Mesenteric fat pad (tissue), 1 donor: ENCODE data around the gene HABP4. TPM values are rescaled to one million over a fixed set of nuclear protein-coding genes. Genes with fewer than 3 reads are reported as not detected.

Experiments
- DNase-seq: peaks from one replicate; pipeline ENCODE4 v3.0.0-alpha.2; 2020; ENCODE audit warnings: low spot score
- total RNA-seq: library from RNA; stranded (reverse); fragmentation: NEBNext Ultra II Directional; extraction: Animal tissue kit (Norgen Biotek cat#: 25700); gene quantifications from one replicate; pipeline ENCODE4 v1.2.1, GENCODE V29; 2021
- donor health status: DM: yes; HTN: yes; CAD: no.

The HABP4 gene
- total RNA-seq, 1 donor from 2014 or later, result 20.7 TPM

DNA sequence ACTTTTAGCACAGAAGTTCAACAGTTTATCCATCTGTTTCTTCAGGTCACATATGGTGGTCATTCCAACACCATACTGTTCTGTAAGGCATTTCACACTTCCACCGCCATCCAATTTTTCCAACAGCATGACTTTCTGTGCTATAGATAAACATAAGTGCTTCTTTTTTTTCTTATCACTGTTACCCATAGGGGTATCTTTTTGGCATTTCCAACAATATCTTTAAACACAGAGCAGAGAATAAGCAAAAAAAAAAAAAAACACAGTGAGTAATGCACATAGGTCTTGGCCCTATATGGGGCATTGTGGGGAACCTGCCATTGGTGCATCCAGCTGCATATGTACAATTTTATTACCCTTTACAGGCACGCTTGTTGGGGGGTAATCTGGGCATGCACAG lies 19.6 kb upstream of the HABP4 start:
- no peak for DNase-seq

DNA sequence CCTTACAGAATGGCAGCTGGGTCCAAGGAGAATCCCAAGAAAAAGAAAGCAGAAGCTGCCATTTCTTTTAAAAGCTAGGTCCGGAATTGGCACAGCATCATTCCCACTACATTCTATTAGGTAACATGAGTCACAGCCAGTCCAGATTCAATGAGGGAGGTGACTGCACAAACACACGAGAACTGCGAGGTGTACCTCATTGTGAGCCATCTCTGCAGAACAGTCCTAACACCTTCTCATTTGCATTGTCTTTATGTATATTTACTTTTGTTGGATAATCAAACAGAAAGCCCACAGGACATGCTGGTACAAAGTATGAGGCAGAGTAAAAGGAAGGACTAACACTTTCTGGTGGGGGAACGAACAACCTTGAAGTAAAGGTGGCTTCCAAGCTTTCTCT lies 14.6 kb upstream of the HABP4 start:
- no peak for DNase-seq

DNA sequence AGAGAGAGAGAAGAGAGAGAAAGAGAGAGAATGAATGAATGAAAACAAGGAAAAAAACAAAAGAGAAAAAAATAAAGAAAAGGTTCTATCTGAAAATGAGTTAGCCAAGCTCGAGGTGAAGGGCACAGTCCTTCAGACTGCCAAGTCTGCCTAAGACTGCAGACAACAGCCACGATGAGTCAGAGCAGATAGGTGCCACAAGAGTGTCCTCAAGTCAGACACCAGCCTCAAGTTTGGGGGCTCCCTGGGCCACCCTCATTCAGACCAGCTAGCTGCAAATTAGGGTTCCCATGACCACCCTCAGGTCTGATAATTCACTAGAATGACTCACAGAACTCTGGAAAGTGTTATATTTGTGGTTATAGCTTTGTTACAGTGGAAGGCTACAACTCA lies 13.9 kb upstream of the HABP4 start:
- no peak for DNase-seq

DNA sequence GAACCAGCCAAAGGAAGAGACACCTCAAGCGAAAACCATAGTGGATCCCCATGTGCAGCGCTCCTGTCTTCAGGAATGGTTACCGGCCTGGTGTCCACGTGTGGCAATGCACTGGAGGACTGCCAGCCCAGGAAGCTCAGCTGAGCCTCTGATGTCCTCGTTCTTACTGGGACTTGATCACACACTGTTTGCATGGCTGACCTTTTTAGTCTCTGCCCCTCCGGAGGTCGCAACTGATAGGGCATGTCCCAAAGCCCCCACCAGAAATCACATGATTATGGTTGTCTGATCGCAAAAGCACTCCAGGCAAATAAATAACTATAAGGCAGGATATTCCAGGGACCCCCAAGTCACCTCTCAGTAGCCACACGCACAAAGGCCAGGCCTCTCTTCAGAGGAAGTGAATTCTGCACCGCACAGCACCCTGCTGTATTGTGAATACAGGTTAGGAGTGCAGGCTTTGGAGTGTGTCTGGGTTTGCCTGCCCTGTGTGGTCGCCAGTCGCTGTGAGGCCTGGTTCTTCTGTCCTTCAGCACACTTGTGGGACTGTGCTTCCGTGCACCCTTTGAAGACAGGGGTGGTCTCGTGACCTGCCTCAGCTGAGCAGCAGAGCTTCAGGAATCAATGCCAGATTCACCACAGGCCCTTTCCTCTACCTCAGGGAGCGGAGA lies 13.4 kb upstream of the HABP4 start:
- no peak for DNase-seq

DNA sequence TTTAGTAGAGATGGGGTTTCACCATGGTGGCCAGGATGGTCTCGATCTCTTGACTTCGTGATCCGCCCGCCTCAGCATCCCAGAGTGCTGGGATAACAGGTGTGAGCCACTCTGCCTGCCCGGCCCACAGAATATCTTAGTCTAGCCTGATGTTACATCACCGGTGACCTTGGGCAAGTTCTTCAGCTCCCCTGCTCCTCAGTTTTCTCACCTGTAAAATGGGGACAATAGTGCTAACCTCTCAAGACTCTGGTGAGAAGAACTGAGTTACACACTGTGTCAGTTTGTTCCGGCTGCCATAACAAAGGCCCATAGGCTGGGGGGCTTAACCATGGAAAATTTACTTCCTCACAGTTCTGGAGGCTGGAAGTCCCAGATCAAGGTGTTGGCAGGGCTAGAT lies 12.5 kb upstream of the HABP4 start:
- no peak for DNase-seq

DNA sequence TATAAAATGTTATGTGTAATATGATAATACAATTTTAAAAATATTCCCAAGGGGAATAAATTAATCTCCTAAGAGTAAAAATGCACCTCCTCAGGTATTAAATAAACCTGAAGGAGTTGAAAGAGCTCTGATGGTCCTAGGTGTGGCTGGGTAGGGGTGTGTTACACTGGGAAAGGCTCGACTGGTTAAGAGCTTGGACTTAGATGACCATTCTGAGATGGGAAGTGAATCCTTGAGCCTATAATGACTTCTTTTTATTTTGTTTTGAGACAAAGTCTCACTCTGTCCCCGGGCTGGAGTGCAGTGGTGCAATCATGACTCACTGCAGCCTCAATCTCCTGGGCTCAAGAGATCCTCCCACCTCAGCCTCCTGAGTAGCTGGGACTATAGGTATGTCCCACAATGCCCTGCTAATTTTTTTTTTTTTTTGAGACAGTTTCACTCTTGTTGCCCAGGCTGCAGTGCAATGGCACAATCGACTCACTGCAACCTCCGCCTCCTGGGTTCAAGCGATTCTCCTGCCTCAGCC lies 9.2 kb upstream of the HABP4 start:
- no peak for DNase-seq

DNA sequence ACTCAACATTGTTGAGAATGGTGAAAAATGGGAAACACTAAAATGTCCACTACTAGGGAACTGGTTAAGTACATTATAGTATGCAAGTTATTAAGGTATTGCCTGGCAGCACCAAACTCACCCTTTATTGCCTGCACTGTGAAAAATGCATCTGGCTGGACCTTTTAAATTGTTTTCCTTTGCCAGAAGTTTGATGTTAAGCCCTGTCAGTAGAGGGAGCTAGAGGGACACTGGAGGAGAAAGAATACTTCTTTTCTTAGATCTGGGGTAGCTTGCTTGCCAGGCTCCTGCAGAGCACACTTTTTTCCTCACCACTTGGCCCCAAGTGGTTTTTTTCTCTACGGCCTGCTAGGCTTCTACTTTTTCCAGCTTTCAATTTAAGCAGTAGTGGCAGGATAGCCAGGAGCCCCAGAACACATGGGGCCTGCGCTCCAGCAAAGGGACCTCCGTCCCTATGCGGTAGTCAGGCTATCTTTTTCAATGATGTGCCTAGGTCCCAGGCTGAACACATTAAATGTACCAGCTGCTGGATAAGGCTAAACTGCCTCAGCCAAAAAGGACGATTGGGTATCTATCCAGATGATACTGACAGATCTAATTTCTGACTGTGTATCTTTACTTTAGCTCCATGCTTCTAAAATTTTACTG lies 8.0 kb upstream of the HABP4 start:
- no peak for DNase-seq

DNA sequence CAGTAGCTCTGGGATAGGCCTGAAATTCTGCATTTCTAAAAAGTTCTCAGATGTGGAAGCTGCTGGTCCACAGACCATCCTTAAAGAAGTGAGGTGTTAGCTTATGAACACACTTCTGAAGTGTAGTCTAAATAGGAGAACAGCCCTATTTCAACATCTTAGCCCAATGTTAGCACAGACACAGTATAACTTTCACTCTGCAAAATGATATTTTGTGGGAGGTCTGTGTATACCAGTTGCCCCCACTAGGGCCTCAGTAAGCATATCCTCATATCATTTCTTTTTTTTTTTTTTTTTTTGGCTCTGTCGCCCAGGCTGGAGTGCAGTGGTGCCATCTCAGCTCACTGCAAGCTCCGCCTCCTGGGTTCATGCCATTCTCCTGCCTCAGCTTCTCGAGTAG lies 7.5 kb upstream of the HABP4 start:
- DNase-seq, result no peak

DNA sequence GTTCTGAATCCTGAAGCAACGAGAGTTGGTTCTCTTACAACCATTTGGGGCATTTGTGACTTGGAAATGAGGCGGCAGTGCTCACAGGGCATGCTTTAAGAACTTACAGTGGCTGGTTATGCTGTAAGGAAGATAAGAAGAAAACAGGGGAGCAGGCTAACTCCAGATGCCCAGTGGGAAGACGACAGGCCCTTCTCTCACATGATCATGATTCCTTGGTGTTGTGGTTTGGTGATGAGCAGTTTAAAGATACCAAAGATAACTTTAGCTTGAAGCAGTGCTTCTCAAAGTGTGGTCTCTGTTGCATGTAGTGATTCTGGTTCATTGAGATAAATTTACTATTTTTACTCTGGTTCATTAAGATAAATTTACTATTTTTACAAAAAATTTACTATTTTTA lies 2.6 kb upstream of the HABP4 start:
- no peak for DNase-seq

DNA sequence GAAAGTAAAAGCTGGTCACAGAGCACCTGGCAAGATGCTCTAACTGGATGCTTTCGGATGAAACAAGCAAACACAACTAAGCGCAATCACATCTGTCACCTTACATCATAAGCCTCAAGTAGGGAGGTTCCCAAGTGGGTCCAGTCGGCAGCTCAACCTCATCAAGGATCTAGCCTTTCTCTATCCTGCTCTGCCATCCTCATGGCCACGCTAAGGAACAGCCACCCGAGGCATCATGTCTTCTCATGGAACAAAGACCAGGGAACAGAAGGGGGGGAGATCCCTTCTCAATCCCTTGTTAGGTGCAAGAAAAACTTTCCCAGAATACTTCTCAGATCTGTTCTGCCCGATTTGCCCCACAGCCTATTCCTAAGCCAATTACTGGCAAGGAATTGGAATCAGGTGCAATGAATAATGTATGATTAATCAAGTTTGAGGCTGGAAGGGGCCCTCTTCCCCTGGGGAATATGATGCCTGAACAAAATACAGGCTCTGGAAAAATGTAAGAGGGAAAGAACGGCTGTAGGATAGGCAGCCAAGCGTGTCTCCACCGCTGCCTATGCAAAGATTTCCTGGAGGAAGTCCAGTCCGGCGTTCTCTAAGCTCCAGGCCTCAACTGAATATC lies 1.3 kb upstream of the HABP4 start:
- DNase-seq, result no peak

DNA sequence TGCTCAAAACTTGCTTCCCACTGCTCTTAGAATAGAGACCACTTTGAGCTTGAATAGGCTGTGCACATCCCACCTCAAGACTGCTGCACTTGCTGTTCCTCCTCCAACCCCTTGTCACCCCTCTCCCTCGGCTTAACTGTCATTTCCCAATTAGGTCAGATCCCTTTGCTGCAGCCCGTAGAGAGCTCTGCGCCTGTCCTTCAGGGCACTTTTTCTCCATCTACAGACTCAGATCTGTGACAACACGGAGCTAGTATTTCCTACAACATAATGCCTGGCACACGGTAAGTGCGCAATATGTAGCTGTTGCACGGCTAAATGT lies 485 bp upstream of the HABP4 start:
- DNase-seq, result no peak

DNA sequence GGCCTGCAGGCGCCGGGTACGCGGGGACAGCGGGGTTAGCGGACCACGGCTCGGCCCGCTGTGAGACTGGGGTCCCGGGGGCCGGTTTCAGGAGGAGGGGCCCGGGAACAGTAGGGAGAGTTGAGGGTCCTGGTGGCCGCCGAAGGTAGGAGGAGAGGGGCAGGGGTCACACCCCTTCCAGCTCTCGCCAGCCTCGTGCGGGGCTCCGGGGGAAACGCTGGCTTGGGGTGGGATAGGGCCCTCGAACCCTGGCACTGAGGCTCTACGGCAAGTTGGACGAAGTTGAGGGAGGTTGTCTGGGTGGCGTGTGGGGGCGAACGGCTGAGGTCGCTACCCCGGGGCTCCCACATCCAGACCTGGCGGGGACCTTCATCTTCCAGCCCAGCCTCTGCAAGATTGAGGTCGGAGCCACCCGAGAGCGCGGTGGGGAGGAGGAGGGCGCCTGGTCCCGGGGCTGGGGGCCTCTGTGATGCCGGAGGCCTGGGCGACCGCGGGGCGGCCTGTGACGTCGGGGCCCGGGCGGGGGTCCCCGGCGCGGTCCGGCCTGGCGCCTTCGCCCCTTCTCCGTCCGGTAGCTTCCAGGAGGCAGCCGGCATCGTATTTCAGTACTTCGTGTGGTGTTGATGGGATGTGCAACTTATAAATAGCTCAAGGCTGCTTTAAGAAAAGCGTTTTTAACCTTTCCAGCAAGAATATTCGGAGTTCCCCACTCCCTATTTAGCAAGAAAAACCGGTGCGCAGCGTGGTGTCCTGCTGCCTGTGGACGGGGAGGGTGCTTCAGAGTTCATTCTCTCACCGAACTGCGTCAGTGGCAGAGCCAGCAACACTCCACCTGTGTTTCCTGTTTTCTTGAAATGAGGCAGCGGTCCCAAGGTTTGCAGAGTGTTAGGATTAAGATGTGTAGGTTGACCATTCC lies 902 bp downstream of the HABP4 start:
- no peak for DNase-seq

DNA sequence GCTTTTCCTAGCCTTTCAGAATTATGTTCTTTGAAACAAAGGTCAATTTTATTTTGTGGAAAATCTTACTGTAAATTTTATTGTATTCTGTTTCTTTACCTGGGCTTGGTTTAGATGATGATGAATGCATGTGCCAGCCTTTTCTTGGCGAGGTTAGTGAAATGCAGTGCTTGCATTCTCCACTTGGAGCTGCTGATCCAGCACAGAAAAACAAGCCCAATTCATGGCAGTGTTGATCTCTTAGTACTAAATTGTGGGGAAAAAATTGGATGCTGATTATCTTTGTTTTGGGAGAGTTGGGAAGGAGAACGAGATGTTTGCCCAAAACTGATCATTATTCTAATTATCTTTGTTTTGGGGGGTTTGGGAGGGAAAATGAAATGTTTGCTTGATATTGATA lies 3.7 kb downstream of the HABP4 start:
- DNase-seq, result no peak

DNA sequence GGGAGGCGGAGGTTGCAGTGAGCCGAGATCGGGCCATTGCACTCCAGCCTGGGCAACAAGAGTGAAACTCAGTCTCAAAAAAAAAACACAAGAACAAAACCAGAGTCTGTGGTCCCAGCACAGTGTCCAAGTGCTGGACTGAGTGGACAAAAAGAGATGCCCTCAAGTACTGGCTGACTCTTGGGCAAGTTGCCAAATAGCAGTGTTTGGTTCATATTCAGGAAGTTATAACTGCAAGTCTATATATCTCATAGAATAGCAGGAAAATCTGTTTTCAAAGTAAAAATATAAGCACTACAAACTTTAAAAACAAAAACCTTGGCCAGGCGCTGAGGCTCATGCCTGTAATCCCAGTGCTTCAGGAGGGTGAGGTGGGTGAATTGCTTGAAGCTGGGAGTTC lies 7.3 kb downstream of the HABP4 start:
- DNase-seq, result no peak

DNA sequence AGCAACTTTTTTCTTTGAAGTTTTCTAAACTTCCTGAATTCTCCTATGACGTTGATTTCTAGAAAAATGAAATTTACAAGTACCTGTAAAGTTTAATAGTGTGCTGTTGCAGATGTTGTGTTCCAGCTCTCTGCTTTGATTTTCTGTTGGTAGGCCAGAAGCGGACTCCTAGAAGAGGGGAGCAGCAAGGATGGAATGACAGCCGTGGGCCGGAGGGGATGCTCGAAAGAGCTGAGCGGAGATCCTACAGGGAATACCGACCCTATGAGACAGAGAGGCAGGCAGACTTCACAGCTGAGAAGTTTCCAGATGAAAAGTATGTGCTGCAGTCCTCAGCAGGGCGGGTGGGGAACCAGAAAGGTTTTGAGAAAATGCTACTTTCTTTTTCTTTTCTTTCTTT lies 8.3 kb downstream of the HABP4 start:
- DNase-seq, result no peak

DNA sequence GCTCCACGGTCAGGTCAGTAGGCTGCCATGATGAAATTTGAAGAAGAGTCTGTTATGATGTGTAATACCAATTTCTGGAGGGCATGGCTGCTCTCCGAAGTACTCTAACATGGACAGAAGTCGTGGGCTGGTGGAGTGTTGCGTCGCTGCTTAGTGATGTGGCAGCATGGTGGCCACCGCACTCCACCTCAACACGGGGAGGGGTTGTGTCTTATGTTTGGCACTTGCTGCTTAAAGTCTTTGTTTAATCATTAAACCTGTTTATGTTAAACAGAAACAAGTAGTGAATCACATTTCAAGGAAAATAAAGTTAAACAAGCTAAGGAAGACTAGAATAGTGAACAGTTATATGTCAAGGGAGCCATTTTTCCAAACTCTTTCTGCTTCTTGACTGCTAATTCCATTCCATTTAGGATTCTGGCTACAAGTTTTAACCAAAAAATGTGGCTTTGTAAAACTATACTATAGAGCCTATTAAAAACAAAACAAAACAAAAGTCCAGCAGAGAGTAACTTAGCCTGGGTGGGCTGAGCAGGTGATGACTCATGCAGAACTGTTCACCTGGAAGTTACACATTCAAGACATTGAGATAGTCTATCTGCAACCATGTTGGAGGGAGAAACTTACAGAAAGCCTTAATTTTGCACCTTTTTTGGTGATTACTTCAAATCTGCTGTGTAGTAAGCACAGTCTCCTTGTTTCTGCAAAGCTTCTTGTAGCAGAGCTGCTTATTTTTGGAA lies 9.5 kb downstream of the HABP4 start:
- no peak for DNase-seq

DNA sequence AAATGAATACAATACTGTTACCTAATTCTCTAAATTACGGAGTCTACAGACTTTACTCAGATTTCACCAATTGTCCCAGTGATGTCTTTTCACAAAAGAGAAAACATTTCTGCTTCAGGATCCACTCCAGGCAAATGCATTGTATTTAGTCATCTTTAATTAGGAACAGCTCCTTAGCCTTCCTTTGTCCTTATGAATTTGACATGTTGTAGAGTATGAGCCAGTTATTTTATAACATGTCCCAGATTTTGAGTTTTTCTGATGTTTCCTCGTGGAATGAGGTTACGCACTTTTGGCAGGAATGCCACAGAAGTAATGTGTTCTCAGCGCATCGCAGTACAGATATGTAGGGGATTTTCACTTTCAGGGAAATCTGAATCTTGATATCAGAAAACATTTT lies 10.5 kb downstream of the HABP4 start:
- DNase-seq, result no peak

DNA sequence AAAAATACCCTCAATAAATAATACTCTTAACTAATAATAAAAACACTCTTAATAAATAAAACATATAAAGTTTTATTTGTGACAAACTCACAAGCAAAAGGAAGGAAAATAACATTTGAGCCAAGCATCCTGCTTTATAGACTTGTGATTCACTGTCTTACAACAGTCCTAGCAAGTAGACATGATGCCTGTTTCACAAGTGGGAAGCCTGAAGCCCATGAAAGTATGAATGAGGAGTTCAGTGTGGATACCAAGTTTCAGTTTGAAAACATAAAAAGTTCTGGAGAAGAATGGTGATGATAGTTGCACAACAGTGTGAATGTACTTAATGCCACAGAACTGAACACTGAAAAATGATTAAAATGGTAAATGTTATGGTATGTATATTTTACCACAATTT lies 10.9 kb downstream of the HABP4 start:
- no peak for DNase-seq

DNA sequence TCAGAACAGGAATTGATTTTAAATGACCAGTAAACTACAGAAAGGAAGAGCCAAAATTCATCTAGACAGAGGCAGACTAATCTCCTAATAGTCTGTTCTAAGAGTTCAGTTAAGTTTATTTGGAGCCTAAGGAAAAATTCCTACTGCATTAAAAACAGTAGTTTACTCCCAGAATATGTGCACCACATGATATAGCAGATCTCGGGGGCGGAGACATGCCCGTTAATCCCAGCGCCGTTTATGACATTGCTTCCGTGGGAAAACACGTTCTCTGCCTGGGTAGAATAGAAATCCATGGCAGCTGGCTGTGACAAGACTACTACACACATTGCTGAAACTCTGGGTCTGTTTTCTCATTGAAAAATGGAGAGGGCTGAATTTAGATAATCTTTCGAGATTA lies 11.4 kb downstream of the HABP4 start:
- DNase-seq, result no peak

DNA sequence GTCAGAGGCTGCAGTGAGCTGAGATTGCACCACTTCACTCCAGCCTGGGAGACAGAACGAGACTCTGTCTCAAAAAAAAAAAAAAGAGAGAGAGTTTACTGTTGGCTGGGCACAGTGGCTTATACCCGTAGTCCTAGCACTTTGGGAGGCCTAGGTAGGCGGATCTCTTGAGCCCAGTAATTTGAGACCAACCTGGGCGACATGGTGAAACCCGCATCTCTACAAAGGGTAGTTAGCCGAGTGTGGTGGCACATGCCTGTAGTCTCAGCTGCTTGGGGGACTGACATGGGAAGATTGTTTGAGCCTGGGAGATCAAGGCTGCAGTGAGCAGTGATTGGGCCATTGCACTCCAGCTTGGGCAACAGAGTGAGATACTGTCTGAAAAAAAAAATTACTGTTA lies 12.6 kb downstream of the HABP4 start:
- DNase-seq, result no peak

DNA sequence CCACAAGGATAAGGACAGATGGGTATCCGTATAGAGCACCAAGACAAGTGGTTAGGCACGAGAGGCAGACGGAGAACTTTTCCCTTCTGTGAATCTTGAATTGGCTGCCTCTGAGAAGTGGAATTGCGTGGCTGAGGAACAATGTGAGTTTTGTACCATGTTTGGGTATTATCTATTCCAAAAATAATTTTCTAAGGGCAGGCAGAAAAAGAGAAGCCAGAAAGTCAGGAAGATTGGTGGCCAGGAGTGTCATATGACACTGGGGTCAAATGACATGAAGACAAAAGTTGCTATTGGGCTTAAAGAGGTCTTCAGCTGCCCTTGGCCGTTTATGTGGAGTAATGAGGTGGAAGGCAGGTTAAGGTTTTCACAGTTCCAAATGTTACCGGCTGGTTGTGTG lies 14.5 kb downstream of the HABP4 start:
- no peak for DNase-seq
